Tongue (tissue), 2 donors: ENCODE data around the gene GNPTG. TPM values are rescaled to one million over a fixed set of nuclear protein-coding genes. Genes with fewer than 3 reads are reported as not detected.

Experiments used
- DNase-seq: peaks from one replicate; pipeline ENCODE4 v3.0.0-alpha.2; 2015
- total RNA-seq: library from RNA; depleted of rRNA; stranded (reverse); fragments of >200 nt; gene quantifications from one replicate; pipeline ENCODE4 v1.2.3, GENCODE V29; 2014

GNPTG gene
- total RNA-seq, 1 donor from 2014 or later, result 31.7 TPM

GRCh38 chr16:1394367-1394951, 42.7 kb downstream of the GNPTG start:
- DNase-seq, result no peak

- no peak for DNase-seq
These were observed 43.8 kb downstream of the GNPTG start for GRCh38 chr16:1395444-1396031.

- no peak for DNase-seq
These were observed 46.0 kb downstream of the GNPTG start for GRCh38 chr16:1397779-1398178.

- no peak for DNase-seq
These were observed 46.6 kb downstream of the GNPTG start for GRCh38 chr16:1398351-1398750.

- DNase-seq, result no peak
These were observed 47.3 kb downstream of the GNPTG start for GRCh38 chr16:1398826-1399581.

GRCh38 chr16:1401061-1401757, 49.5 kb downstream of the GNPTG start:
- no peak for DNase-seq

- DNase-seq, result no peak
These were observed 50.0 kb downstream of the GNPTG start for GRCh38 chr16:1401758-1402154.

- DNase-seq, result no peak
These were observed 51.3 kb downstream of the GNPTG start for GRCh38 chr16:1403036-1403435.

- DNase-seq, result no peak
These were observed 52.0 kb downstream of the GNPTG start for GRCh38 chr16:1403733-1404132.

GRCh38 chr16:1407753-1408152, 56.0 kb downstream of the GNPTG start:
- DNase-seq, result peak; percentile 47

GRCh38 chr16:1408171-1408837, 56.6 kb downstream of the GNPTG start:
- peak; percentile 95 for DNase-seq

GRCh38 chr16:1412847-1413246, 61.1 kb downstream of the GNPTG start:
- no peak for DNase-seq

Other genes with a start within 250 kb of the GNPTG start
- gene CACNA1H, start 198.8 kb upstream of the GNPTG start, total RNA-seq, result 40.3 TPM
- gene TPSG1, start 126.7 kb upstream of the GNPTG start, total RNA-seq, result not detected
- 5.8 TPM for gene TPSB2, start 121.7 kb upstream of the GNPTG start, total RNA-seq
- gene TPSAB1, start 111.2 kb upstream of the GNPTG start, total RNA-seq, result 4.5 TPM
- gene TPSD1, start 95.9 kb upstream of the GNPTG start, total RNA-seq, result 0.51 TPM
- gene UBE2I, start 42.3 kb upstream of the GNPTG start, total RNA-seq, result 50.9 TPM
- gene BAIAP3, start 18.3 kb upstream of the GNPTG start, total RNA-seq, result 2.4 TPM
- gene TSR3, start 53 bp upstream of the GNPTG start, total RNA-seq, result 49.6 TPM
- 11.5 TPM for gene UNKL, start 62.8 kb downstream of the GNPTG start, total RNA-seq
- gene UQCC4, start 68.8 kb downstream of the GNPTG start, total RNA-seq, result 8.6 TPM
- gene PERCC1, start 79.1 kb downstream of the GNPTG start, total RNA-seq, result not detected
- gene CCDC154, start 92.6 kb downstream of the GNPTG start, total RNA-seq, result 0.51 TPM
- gene CLCN7, start 123.1 kb downstream of the GNPTG start, total RNA-seq, result 29.5 TPM
- gene PTX4, start 137.0 kb downstream of the GNPTG start, total RNA-seq, result 1.5 TPM
- gene TELO2, start 141.4 kb downstream of the GNPTG start, total RNA-seq, result 25.2 TPM
- 19.3 TPM for gene TMEM204, start 181.7 kb downstream of the GNPTG start, total RNA-seq